ENCODE measurements around the gene DDX41. TPM values are rescaled to one million over a fixed set of nuclear protein-coding genes. Genes with fewer than 3 reads are reported as not detected.

DDX41 gene
- total and polyA plus RNA-seq, 10 of the 15 experiments (the other 5 are each of a cell fraction or from before 2014, with no cell fraction given): 32.7 to 215 (median 93.6) TPM

- ChIA-PET RAD21 (ENCODE audit: unreplicated experiment) (no interaction called here), SMC1A (ENCODE audit: uncharacterized antibody, unreplicated experiment) (no interaction called here), POLR2A (no interaction called here), CTCF (no interaction called here)
- no peak overlapping the region for H3K27ac ChIP-seq (ENCODE audit: control insufficient read depth, insufficient read depth)
- H4K20me1 ChIP-seq (ENCODE audit: control insufficient read depth, insufficient read depth): no peaks in the 10 kb centered on the region
- peaks cover 17 to 39% of the 10 kb centered on the region in 2 experiments; a peak in 3 of 4 replicates for H3K36me3 ChIP-seq (ENCODE audit: control insufficient read depth in 2 of 2, insufficient read depth in 2 of 2, low read length in 1 of 2)
- H3K4me3 ChIP-seq: no peak overlapping the region
- BruUV-seq (replicated peaks): no TSS peak
- peaks cover 37% of the 10 kb centered on the region for H3K79me2 ChIP-seq (ENCODE audit: control insufficient read depth, insufficient read depth, low read length)
- intact Hi-C loops (cut with micrococcal nuclease; ENCODE audit: unreplicated experiment): no loop called here
- H2AFZ ChIP-seq (ENCODE audit: control insufficient read depth, low read depth, low read length): no peak overlapping the region
- H3K27me3 ChIP-seq (replicated peaks in 1 of 2; ENCODE audit: control insufficient read depth in 2 of 2, insufficient read depth in 2 of 2, low read length in 1 of 2): no peaks in the 10 kb centered on the region
- in situ Hi-C loops (cut with MboI): no loop called here
- no peak overlapping the region for H3K4me2 ChIP-seq (ENCODE audit: control insufficient read depth, insufficient read depth)
- WGBS (ENCODE audit: insufficient coverage, insufficient replicate concordance, low lambda C conversion rate, missing lambda C conversion rate): 97% methylated on average over 11 of the region's 11 CpGs
- no peak for ATAC-seq
- no peak for FAIRE-seq
- H3K9me3 ChIP-seq (replicated peaks; ENCODE audit: control insufficient read depth, insufficient read depth, low read length): no peaks in the 10 kb centered on the region
- peaks cover 35% of the 10 kb centered on the region for H3K4me1 ChIP-seq (ENCODE audit: control insufficient read depth, insufficient read depth, low read length)
- TF ChIP-seq NFIC (IDR thresholded peaks at IDR 0.05; ENCODE audit: low read depth, low read length) (no peak), JUND (IDR thresholded peaks at IDR 0.05; ENCODE audit: low read depth, low read length) (no peak), MYC (IDR thresholded peaks at IDR 0.05; ENCODE audit: insufficient read depth, insufficient read length, insufficient replicate concordance, low read length, severe bottlenecking) (no peak), LARP7 (IDR thresholded peaks at IDR 0.05) (no peak), HDAC6 (IDR thresholded peaks at IDR 0.05; ENCODE audit: unreplicated experiment) (no peak), NFYA (IDR thresholded peaks at IDR 0.05; ENCODE audit: borderline replicate concordance, low read depth, low read length) (no peak), YY1 (IDR thresholded peaks at IDR 0.05; ENCODE audit: low read depth, low read length) (no peak), SREBF2 (IDR thresholded peaks at IDR 0.05; ENCODE audit: low read length) (no peak), ZNF592 (IDR thresholded peaks at IDR 0.05) (no peak), RCOR1 (conservative IDR thresholded peaks at IDR 0.05; ENCODE audit: low read depth, low read length) (no peak), IRF3 (IDR thresholded peaks at IDR 0.05) (no peak), RELA (IDR thresholded peaks at IDR 0.05; ENCODE audit: borderline replicate concordance, partially characterized antibody) (no peak), ZBTB40 (IDR thresholded peaks at IDR 0.05; ENCODE audit: borderline replicate concordance) (no peak)
- H3K9ac ChIP-seq (ENCODE audit: control insufficient read depth, insufficient read depth, low read length): no peak overlapping the region
- DNase-seq (ENCODE audit: low read depth, low spot score): no peak
Measured at GRCh38 chr5:177514541-177514940, 2.2 kb downstream of the DDX41 start.

All from GM12878 (cell line).